Vagina (tissue), 2 donors: ENCODE results near the gene TENT5A.

ENCODE experiments used
- POLR2A ChIP-seq, 2 donors: fragments of 450-650 bp; IDR thresholded peaks; one replicate each; pipeline ENCODE4 v1.6.1; 2017; ENCODE audit warnings: antibody characterized with exemption in 2 of 2, mild to moderate bottlenecking in 2 of 2, moderate library complexity in 2 of 2
- POLR2AphosphoS5 ChIP-seq, 2 donors: sonication (generic); formaldehyde crosslinking; IDR thresholded peaks; one replicate each; pipeline ENCODE4 v1.9.0; 2017; ENCODE audit warnings: antibody characterized with exemption in 2 of 2, mild to moderate bottlenecking in 2 of 2, low read depth in 1 of 2; ENCODE audit not compliant: insufficient read depth in 1 of 2

- no peak for TF ChIP-seq POLR2A (IDR thresholded peaks at IDR 0.05)
- no peak for TF ChIP-seq POLR2AphosphoS5 (IDR thresholded peaks at IDR 0.05; ENCODE audit: insufficient read depth in 1 of 2, low read depth in 1 of 2)
Observed at GRCh38 chr6:81696524-81696923, 56.0 kb downstream of the TENT5A start.
